K562 (cell line): ENCODE measurements around the gene CEP131. TPM values are rescaled to one million over a fixed set of nuclear protein-coding genes. Genes with fewer than 3 reads are reported as not detected.

Experiments
- ARNT ChIP-seq, 2 experiments: fragments of 450-650 bp; IDR thresholded peaks; 2 replicates each; pipeline ENCODE4 v1.6.1; 2016; ENCODE audit warnings: mild to moderate bottlenecking in 1 of 2
- CHD1 ChIP-seq: fragments of 200-600 bp; sonication (generic); IDR thresholded peaks from one replicate; pipeline ENCODE4 v1.6.1; 2012; ENCODE audit warnings: mild to moderate bottlenecking, moderate library complexity, low read length, inconsistent platforms
- FIP1L1 ChIP-seq: fragments of 200-400 bp; formaldehyde crosslinking; IDR thresholded peaks from 2 replicates; pipeline ENCODE4 v1.6.1; 2018; ENCODE audit warnings: mild to moderate bottlenecking, low read depth, low read length; ENCODE audit not compliant: poor library complexity, severe bottlenecking
- HDAC1 ChIP-seq, 2 experiments: fragments of 450-650 bp; IDR thresholded peaks; 2 replicates each; pipeline ENCODE4 v1.6.1; 2016 to 2017; ENCODE audit warnings: inconsistent platforms in 1 of 2, mild to moderate bottlenecking in 1 of 2, moderate library complexity in 1 of 2
- HMGN3 ChIP-seq: IDR thresholded peaks from 2 replicates; pipeline ENCODE4 v1.6.1; 2011; ENCODE audit warnings: borderline replicate concordance, low read depth, mild to moderate bottlenecking, mixed read lengths, low read length; ENCODE audit not compliant: insufficient read length; ENCODE audit errors: extremely low read depth
- KDM5B ChIP-seq: fragments of 200-600 bp; sonication (generic); IDR thresholded peaks from 2 replicates; pipeline ENCODE4 v1.6.1; 2012; ENCODE audit warnings: low read depth, mild to moderate bottlenecking, moderate library complexity, low read length, control low read depth, inconsistent platforms; ENCODE audit not compliant: insufficient replicate concordance
- L3MBTL2 ChIP-seq: fragments of 450-650 bp; IDR thresholded peaks from 2 replicates; pipeline ENCODE4 v1.6.1; 2016; ENCODE audit warnings: mild to moderate bottlenecking, moderate library complexity
- MEF2D ChIP-seq: conservative IDR thresholded peaks from 2 replicates; pipeline ENCODE4 v1.6.1; 2016; ENCODE audit warnings: low read depth, missing genetic modification characterization, missing compliant biosample characterization
- NCOA2 ChIP-seq, 2 experiments: fragments of 450-650 bp; IDR thresholded peaks; 2 replicates each; pipeline ENCODE4 v1.6.1; 2018; ENCODE audit warnings: mild to moderate bottlenecking in 2 of 2, moderate library complexity in 1 of 2; ENCODE audit not compliant: partially characterized antibody in 2 of 2
- NFIC ChIP-seq: fragments of 450-650 bp; IDR thresholded peaks from 2 replicates; pipeline ENCODE4 v1.6.1; 2017; ENCODE audit warnings: mild to moderate bottlenecking, inconsistent platforms
- NFIX ChIP-seq: fragments of 250-450 bp; sonication (Bioruptor Pico); IDR thresholded peaks from 2 replicates; pipeline ENCODE4 v1.4.0; 2020; ENCODE audit warnings: low read depth, mild to moderate bottlenecking, moderate library complexity
- NR1H2 ChIP-seq: sonication (generic); formaldehyde crosslinking; IDR thresholded peaks from 2 replicates; pipeline ENCODE4 v1.4.0; 2020; ENCODE audit warnings: mild to moderate bottlenecking, missing genetic modification reagents
- OTX1 ChIP-seq: fragments of 450-650 bp; formaldehyde crosslinking; IDR thresholded peaks from 2 replicates; pipeline ENCODE4 v1.4.0; 2022; ENCODE audit warnings: mild to moderate bottlenecking
- POLR2H ChIP-seq: IDR thresholded peaks from 2 replicates; pipeline ENCODE4 v1.6.1; 2016; ENCODE audit warnings: missing genetic modification characterization, low read depth, mild to moderate bottlenecking, control low read depth, missing compliant biosample characterization, moderate library complexity
- PURB ChIP-seq: sonication (generic); formaldehyde crosslinking; IDR thresholded peaks from 2 replicates; pipeline ENCODE4 v1.9.0; 2021; ENCODE audit warnings: low read depth, mild to moderate bottlenecking, missing genetic modification reagents
- THRAP3 ChIP-seq: fragments of 450-650 bp; IDR thresholded peaks from 2 replicates; pipeline ENCODE4 v1.6.1; 2016; ENCODE audit warnings: mild to moderate bottlenecking, inconsistent platforms, borderline replicate concordance
- YBX1 ChIP-seq: fragments of 450-650 bp; IDR thresholded peaks from 2 replicates; pipeline ENCODE4 v1.7.1; 2016; ENCODE audit warnings: mild to moderate bottlenecking
- ZBTB17 ChIP-seq: fragments of 450-650 bp; formaldehyde crosslinking; IDR thresholded peaks from 2 replicates; pipeline ENCODE4 v1.4.0; 2020; ENCODE audit warnings: mild to moderate bottlenecking
- ZC3H4 ChIP-seq: sonication (generic); formaldehyde crosslinking; IDR thresholded peaks from 2 replicates; pipeline ENCODE4 v1.9.0; 2021; ENCODE audit warnings: missing genetic modification reagents, borderline replicate concordance
- ZNF263 ChIP-seq: sonication (generic); formaldehyde crosslinking; IDR thresholded peaks from 2 replicates; pipeline ENCODE4 v1.8.0; 2022; ENCODE audit warnings: mild to moderate bottlenecking, missing genetic modification reagents, borderline replicate concordance
- ZNF586 ChIP-seq: fragments of 450-650 bp; formaldehyde crosslinking; conservative IDR thresholded peaks from 2 replicates; pipeline ENCODE4 v1.4.0; 2020; ENCODE audit warnings: mild to moderate bottlenecking, moderate library complexity
- polyA plus RNA-seq, 8 experiments: library from polyadenylated mRNA; depleted of rRNA in 4 of 8; stranded (reverse) in 5 of 8; unstranded in 3 of 8; fragments of >200 nt; fragmentation: Nextera tagmentation in 2 of 8; fragmentation: Illumina TruSeq in 1 of 8; extraction: Ambion mirVana in 2 of 8; extraction: Trizol in 1 of 8; gene quantifications; 2 replicates each; pipeline versions ENCODE4 v1.2.1 to v1.2.3, GENCODE V29; 2011 to 2014; ENCODE audit warnings: inconsistent platforms in 1 of 8, missing spikeins in 1 of 8
- total RNA-seq, 7 experiments: library from RNA; depleted of rRNA in 6 of 7; stranded (reverse); fragments of >200 nt in 6 of 7; fragmentation: Illumina TruSeq in 2 of 7; extraction: Trizol in 2 of 7; gene quantifications; 2 replicates each; pipeline versions ENCODE4 v1.2.1 to v1.2.3, GENCODE V29; 2011 to 2021; ENCODE audit warnings: low replicate concordance in 1 of 7
- TF ChIP-seq, protein P1 (sequence below): fragments of 250-450 bp; sonication (Bioruptor Pico); IDR thresholded peaks from 2 replicates; pipeline ENCODE4 v1.4.0; 2020; ENCODE audit warnings: mild to moderate bottlenecking, moderate library complexity, borderline replicate concordance
- TF ChIP-seq, protein P2 (sequence below): sonication (generic); formaldehyde crosslinking; IDR thresholded peaks from 2 replicates; pipeline ENCODE4 v1.8.0; 2023; ENCODE audit warnings: mild to moderate bottlenecking, missing genetic modification reagents

Gene CEP131
- total and polyA plus RNA-seq, 9 of the 15 experiments (the other 6 are each of a cell fraction or from before 2014, with no cell fraction given) = 0.24 to 21.2 (median 2.3) TPM

DNA sequence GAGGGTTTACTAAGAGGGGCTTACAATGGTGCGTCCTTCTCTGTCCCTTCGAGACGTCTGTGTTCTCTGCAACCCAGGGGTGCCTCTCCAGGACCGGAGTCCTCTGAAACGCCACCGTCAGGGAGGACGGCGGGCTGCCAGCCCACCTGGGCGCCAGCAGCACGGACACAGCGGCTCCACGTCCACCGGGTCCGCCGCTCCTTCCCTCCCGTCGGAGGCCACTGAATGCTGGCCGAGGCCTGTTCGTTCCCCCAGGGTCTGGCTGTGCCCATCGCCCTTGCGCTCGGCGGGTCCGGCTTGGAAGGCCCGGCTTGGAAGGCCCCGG lies 15.7 kb upstream of the CEP131 start (continued):
- no peak for TF ChIP-seq PURB
- peak; percentile 28 for TF ChIP-seq KDM5B
- TF ChIP-seq HMGN3 = no peak
- TF ChIP-seq ZNF263 (CRISPR knock-in tag) = peak; percentile 59; the same call in 1 of the 2 replicates
- TF ChIP-seq ZNF586 (CRISPR knock-in tag) = no peak
- TF ChIP-seq, protein P1, sequence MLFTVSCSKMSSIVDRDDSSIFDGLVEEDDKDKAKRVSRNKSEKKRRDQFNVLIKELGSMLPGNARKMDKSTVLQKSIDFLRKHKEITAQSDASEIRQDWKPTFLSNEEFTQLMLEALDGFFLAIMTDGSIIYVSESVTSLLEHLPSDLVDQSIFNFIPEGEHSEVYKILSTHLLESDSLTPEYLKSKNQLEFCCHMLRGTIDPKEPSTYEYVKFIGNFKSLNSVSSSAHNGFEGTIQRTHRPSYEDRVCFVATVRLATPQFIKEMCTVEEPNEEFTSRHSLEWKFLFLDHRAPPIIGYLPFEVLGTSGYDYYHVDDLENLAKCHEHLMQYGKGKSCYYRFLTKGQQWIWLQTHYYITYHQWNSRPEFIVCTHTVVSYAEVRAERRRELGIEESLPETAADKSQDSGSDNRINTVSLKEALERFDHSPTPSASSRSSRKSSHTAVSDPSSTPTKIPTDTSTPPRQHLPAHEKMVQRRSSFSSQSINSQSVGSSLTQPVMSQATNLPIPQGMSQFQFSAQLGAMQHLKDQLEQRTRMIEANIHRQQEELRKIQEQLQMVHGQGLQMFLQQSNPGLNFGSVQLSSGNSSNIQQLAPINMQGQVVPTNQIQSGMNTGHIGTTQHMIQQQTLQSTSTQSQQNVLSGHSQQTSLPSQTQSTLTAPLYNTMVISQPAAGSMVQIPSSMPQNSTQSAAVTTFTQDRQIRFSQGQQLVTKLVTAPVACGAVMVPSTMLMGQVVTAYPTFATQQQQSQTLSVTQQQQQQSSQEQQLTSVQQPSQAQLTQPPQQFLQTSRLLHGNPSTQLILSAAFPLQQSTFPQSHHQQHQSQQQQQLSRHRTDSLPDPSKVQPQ (CRISPR knock-in tag) = no peak
- TF ChIP-seq MEF2D (tag) = no peak
- TF ChIP-seq HDAC1 (IDR thresholded peaks at IDR 0.05) = no peak
- TF ChIP-seq POLR2H (tag) = no peak
- TF ChIP-seq, protein P2, sequence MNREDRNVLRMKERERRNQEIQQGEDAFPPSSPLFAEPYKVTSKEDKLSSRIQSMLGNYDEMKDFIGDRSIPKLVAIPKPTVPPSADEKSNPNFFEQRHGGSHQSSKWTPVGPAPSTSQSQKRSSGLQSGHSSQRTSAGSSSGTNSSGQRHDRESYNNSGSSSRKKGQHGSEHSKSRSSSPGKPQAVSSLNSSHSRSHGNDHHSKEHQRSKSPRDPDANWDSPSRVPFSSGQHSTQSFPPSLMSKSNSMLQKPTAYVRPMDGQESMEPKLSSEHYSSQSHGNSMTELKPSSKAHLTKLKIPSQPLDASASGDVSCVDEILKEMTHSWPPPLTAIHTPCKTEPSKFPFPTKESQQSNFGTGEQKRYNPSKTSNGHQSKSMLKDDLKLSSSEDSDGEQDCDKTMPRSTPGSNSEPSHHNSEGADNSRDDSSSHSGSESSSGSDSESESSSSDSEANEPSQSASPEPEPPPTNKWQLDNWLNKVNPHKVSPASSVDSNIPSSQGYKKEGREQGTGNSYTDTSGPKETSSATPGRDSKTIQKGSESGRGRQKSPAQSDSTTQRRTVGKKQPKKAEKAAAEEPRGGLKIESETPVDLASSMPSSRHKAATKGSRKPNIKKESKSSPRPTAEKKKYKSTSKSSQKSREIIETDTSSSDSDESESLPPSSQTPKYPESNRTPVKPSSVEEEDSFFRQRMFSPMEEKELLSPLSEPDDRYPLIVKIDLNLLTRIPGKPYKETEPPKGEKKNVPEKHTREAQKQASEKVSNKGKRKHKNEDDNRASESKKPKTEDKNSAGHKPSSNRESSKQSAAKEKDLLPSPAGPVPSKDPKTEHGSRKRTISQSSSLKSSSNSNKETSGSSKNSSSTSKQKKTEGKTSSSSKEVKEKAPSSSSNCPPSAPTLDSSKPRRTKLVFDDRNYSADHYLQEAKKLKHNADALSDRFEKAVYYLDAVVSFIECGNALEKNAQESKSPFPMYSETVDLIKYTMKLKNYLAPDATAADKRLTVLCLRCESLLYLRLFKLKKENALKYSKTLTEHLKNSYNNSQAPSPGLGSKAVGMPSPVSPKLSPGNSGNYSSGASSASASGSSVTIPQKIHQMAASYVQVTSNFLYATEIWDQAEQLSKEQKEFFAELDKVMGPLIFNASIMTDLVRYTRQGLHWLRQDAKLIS (CRISPR knock-in tag) = peak; percentile 63; the same call in 1 of the 2 replicates
- TF ChIP-seq OTX1 (CRISPR knock-in tag) = no peak
- no peak for TF ChIP-seq YBX1
- TF ChIP-seq NFIX (CRISPR knock-in tag) = no peak
- 0 out of 2 replicates have a peak, but pooled peaks have one; percentile 37 for TF ChIP-seq ZBTB17 (CRISPR knock-in tag)
- no peak for TF ChIP-seq ARNT (IDR thresholded peaks at IDR 0.05)
- peak; percentile 68 for TF ChIP-seq CHD1
- TF ChIP-seq ZC3H4 (CRISPR knock-in tag) = 0 out of 2 replicates have a peak, but pooled peaks have one; percentile 35
- TF ChIP-seq L3MBTL2 = no peak
- TF ChIP-seq NR1H2 (CRISPR knock-in tag) = no peak
- TF ChIP-seq NFIC = 0 out of 2 replicates have a peak, but pooled peaks have one; percentile 10
- no peak for TF ChIP-seq THRAP3
- peak; percentile 40 for TF ChIP-seq FIP1L1
- TF ChIP-seq NCOA2 (IDR thresholded peaks at IDR 0.05; ENCODE audit: partially characterized antibody in 2 of 2) = no peak
